ENCODE results near the gene ATP1A4.
"Not testable (repeated sequence)": the region's sequence is repeated elsewhere in the genome, so short reads cannot be mapped to it uniquely, and the experiment has no call there.

Gene ATP1A4

GRCh38 chr1:160151303-160151702 is at the start of gene ATP1A4:
ATP1A4 (plus strand) TSS chr1:160151603; CDS start chr1:160152041, 438 bp downstream.
- no peak for DNase-seq

GRCh38 chr1:160101717-160102522 is 49.5 kb upstream of the ATP1A4 start:
- no peak for DNase-seq

DNA sequence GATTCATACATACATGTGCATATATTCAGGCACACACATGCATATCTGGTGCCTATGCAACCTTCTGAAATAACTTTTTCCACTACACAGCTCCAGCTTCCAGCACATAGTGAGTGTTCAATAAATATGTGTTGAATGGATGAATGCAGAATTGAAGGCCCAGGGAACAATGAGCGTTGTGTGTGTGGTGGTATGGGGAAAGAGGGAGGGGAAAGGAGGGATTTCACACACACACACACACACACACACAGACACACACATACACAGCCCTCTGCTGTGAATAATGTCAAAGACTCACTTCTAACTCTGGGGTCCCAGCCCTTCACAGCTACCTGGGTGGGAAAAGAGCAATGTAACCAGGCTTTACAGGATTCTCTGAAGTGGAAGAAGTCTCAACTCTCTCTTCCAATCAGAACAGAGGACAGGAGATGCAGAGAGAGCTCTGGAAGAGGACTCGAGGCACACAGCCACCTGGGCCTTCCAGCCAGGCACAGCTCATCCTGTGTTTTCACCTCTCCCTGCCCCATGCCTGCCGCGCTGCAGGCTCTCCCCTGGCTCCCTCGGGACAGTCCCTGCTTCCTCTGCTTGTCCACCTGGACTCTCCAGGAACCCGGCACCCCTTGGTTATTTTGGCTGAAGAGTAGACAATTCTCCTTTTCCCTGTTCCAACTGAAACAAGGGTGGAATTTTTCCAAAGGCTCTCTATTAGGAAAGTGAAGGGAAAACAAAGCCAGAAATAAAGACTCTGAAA is 47.6 kb upstream of the ATP1A4 start:
- DNase-seq = no peak

DNA sequence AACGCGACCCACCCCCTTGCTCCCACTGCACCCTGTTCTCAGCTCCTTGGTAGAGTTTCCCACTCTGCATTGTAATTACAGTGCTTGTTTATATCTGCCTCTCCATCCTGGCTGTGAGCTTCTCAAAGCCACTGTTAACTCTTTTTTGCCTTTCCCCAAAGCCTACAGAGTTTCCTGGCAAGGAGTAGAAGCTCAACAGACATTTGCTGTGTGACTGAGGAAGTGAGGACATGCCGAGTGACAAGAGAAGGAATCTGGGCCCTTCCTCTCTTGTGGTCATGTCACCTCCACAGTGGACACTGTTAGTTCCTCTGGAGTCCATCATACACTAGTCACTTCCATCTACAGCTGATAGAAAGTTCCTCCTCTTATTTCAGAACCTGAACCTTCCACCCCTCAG is 46.9 kb upstream of the ATP1A4 start:
- DNase-seq = no peak

GRCh38 chr1:160105155-160105554 is 46.2 kb upstream of the ATP1A4 start:
- DNase-seq = no peak

GRCh38 chr1:160107512-160107911 is 43.9 kb upstream of the ATP1A4 start:
- no peak for DNase-seq

- no peak for DNase-seq
Observed at GRCh38 chr1:160108888-160109662, 42.3 kb upstream of the ATP1A4 start.

GRCh38 chr1:160109686-160110085 is 41.7 kb upstream of the ATP1A4 start:
- DNase-seq = no peak

DNA sequence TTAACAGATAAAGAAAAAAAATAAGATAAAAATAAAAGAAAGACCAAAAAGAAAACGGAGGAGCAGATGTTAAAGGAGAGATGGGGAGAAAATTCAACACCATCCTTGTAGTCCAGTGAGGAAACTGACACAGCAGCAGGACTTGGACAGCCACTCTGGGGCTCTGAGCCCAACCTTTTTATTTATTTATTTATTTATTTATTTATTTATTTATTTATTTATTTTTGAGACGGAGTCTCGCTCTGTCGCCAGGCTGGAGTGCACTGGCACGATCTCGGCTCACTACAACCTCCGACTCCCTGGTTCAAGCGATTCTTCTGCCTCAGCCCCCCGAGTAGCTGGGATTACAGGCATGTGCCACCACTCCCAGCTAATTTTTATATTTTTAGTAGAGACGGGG is 39.9 kb upstream of the ATP1A4 start:
- not testable (repeated sequence) for DNase-seq

GRCh38 chr1:160112357-160112756 is 39.0 kb upstream of the ATP1A4 start:
- no peak for DNase-seq

GRCh38 chr1:160113407-160113806 is 38.0 kb upstream of the ATP1A4 start:
- no peak for DNase-seq

DNA sequence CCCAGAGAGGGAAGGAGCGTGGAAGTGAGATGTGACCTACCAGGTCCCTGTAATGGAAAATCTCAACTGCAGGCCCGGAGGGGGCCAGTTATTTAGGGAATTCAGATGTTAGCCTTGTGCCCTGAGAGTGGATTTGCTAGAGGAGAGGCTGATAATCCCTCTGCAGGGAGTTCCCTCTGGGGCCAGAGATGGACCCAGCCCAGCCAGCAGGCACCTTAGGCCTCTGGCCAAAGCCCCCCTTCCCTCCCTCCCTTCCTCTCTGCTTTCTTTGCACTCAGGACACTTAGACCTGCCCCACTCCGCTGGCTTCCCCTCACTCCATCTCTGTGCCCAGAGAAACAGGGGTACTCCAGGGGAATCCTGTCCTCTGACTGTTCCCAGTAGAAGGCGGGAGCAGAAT is 37.3 kb upstream of the ATP1A4 start:
- no peak for DNase-seq

DNA sequence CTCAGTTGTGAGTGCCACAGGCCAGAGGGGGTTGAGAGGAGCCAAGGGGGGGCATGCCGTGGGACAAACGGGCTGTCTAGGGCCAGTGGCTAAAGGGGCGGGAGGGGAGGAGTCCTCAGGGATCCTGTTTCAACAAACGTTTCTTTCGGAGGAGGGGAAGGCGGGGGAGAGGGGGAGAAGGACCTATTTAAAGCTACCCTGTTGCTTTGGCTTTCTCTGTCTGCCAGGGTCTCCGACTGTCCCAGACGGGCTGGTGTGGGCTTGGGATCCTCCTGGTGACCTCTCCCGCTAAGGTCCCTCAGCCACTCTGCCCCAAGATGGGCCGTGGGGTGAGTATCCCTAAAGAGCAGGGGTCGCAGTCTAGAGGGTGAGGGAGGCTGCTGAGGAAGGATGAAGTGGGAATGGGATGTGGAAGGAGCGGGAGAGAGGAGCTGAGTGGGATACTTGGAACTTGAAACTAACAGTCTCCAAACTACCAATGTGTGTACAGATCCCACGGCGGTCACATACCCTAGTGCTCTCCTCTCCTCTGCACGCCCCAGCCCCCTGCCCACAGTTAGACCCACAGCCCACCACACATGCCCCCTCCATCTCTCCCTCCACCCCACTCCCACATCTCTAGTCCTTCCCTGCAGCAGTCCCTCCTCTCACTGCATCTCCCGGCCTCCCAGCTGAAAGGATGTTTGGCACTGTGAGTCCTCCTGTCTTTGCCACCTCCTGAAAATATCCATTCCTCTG is 35.7 kb upstream of the ATP1A4 start, which contains the start of gene ATP1A2:
Gene ATP1A2, plus strand, starts transcription at position 215 of the 738 bp plus-strand sequence. Its CDS starts 103 bp downstream, at position 318.
- no peak for DNase-seq

- DNase-seq = no peak
Observed at GRCh38 chr1:160116283-160117147, 34.9 kb upstream of the ATP1A4 start.

DNA sequence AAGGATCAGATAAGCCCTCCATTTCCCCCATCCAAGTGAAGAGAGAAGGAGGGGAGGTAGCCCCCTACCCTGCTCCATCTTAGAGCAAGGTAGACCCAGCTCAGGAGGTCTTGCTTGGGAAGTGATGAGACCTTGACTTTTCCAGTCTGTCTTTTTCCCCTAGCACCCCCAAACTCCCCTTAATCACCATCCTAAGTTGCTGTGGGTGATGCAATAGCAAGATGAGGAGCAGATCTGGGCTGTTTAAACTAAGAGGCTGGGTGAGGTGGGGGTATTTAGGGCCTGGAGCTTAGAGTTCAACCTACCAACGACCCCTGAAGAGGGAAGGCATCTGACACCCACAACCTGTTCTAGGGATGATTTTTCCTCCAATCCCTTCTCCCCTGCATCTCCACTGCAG is 34.1 kb upstream of the ATP1A4 start:
- DNase-seq = no peak

DNA sequence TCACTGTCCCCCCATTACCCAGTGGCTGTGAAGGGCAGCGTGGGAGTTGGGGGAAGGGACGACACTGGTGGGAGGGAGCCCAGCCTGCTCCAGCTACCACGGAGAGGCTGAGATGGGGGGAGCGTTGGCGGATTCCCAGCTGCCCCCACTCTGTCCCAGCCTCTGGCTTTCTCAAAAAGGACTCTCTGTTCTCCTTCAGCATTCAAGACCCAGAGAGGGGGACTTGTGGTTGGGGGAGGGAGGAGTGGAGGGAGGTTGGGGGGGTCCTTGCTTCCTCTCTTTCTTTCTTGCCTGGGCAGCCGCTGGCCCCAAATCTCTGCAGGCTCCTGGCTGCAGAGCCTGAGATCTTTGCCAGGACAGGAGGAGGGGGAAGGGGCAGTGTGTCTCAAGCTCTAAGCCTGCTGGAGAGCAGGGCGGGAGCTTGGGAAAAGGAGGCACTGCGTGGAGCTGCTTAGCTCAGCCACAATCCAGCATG is 33.7 kb upstream of the ATP1A4 start:
- DNase-seq = no peak

GRCh38 chr1:160118928-160119327 is 32.5 kb upstream of the ATP1A4 start:
- no peak for DNase-seq

- DNase-seq = no peak
Observed at GRCh38 chr1:160120797-160121196, 30.6 kb upstream of the ATP1A4 start.

DNA sequence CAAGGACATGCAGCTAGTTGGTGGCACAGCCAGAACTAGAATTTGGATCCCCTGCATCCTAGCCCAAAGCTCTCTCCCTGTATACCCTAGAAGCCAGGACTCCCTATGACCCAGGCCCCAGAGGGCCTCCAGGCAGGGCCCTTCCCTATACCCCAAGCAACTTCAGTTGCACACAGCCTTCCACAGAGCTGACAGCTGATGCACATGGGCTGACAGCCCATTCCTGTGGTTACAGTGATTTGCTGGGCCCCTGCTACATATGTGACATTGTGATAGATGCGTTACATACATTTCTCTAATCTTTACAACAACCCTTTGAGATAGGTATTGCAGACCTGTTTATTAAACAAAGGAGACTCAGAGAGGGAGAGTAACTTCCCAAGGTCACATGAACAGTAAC is 30.0 kb upstream of the ATP1A4 start:
- DNase-seq = no peak

- no peak for DNase-seq
Observed at GRCh38 chr1:160122978-160123495, 28.4 kb upstream of the ATP1A4 start.

- DNase-seq = no peak
Observed at GRCh38 chr1:160123726-160124125, 27.7 kb upstream of the ATP1A4 start.

Measured in DMS 273 treated with DMSO at 0.1 percent for 48 hours (cell line).